Measurements from ENCODE around the gene ITPR1.

Gene ITPR1

DNA sequence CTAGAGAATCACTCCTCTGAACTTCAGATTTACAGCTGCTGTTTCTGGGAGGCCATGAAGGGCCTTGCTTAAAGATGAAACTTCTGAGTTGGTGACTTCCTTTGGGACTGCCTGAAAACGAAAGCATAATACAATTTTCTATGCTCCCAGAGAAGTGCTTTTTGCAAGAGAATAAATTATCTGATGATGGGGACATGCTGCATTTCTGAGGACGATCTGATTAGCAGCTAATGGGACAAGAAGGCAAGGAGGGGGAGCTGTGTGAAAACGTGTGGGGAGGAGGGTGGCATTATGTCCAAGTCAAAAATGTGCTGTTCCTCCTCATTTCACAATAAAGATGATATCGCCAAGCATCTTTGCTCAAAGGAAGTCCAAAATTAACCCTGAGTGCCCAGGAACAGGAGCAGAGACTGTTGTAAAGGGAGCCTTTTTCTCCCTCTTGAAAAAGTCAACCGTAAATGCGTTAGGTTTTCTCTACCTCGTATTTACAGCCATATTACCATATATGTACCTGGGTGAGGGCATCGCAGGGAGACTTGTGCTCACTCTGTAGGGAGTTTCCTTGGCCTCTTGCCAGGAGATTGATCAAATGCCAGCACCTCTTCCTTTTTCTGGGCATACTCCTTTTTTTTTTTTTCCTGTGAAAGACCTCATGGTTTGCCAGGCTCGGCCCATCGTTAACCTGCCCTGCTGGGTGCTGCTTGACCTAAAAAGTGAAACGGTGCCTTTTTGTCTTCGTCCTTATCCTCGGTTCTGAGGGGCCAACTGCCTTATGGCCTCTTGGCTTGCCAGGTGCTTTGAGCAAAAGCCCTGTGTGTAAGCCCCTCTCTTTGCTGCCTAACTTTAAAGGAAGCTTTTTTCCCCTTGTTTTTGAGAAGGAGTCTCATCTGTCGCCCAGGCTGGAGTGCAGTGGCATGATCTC, 11.5 kb downstream of the ITPR1 start (continued):
- TF ChIP-seq, protein P1, sequence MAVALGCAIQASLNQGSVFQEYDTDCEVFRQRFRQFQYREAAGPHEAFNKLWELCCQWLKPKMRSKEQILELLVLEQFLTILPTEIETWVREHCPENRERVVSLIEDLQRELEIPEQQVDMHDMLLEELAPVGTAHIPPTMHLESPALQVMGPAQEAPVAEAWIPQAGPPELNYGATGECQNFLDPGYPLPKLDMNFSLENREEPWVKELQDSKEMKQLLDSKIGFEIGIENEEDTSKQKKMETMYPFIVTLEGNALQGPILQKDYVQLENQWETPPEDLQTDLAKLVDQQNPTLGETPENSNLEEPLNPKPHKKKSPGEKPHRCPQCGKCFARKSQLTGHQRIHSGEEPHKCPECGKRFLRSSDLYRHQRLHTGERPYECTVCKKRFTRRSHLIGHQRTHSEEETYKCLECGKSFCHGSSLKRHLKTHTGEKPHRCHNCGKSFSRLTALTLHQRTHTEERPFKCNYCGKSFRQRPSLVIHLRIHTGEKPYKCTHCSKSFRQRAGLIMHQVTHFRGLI (tag by site-specific recombination; IDR thresholded peaks at IDR 0.05), result no peak
- TF ChIP-seq ZXDB (tag by site-specific recombination; IDR thresholded peaks at IDR 0.05) (peak; percentile 23; the same call in 1 of the 2 replicates), ZNF391 (tag by site-specific recombination; IDR thresholded peaks at IDR 0.05; ENCODE audit: borderline replicate concordance, low read depth) (no peak), ZBTB21 (tag by site-specific recombination; IDR thresholded peaks at IDR 0.05) (no peak), ZEB2 (tag by site-specific recombination; IDR thresholded peaks at IDR 0.05) (no peak), REPIN1 (tag by site-specific recombination; IDR thresholded peaks at IDR 0.05; ENCODE audit: low read depth) (no peak)
- TF ChIP-seq, protein P2, sequence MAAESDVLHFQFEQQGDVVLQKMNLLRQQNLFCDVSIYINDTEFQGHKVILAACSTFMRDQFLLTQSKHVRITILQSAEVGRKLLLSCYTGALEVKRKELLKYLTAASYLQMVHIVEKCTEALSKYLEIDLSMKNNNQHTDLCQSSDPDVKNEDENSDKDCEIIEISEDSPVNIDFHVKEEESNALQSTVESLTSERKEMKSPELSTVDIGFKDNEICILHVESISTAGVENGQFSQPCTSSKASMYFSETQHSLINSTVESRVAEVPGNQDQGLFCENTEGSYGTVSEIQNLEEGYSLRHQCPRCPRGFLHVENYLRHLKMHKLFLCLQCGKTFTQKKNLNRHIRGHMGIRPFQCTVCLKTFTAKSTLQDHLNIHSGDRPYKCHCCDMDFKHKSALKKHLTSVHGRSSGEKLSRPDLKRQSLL (tag by site-specific recombination; IDR thresholded peaks at IDR 0.05), result no peak; the same call in 1 of the 2 replicates

DNA sequence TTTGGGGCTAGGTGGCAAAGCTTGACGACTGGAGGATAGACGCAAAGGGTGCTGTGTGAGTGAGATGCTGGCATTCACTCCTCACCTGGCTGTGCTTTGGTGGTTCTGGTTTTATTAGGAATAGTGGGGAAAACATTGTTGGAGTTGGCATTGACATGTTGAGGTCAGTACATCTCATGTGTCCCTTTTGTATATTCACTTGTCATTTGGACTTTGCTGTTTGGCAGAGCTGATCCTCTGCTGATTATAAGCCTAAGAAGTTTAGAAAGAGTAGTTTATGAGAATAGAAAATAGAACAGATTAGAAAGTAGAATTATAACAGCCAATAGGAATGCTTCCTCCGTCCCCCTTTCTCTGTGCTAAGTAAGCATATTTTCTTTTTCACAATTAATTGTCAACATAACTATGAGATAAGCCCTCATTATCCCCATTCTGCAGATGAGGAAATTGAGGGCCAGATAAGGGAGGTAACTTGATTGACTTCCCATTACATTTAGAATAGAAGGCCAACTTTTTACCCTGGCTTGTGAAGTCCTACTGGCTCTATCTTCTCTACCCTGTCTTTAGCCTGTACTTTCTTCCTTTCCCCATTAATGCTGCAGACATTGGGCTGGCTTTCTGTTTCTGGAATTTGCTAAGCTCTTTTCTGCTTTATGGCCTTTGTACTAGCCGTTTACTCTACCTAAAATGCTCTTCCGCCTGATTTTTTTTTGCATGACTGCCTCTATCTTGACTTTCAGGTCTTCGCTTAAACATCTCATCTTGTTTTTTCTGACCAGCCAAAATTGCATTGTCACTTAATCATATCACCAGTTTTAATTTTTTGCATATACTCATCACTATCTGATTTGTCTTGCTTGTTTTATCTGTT, 12.8 kb downstream of the ITPR1 start:
- Histone ChIP-seq H3K27ac (ENCODE audit: extremely low read depth, low read depth, low read length) (no peak overlapping the region), H3K9me3 (ENCODE audit: control insufficient read depth, insufficient read depth, low read depth, low read length) (no peaks in the 10 kb centered on the region), H3K4me3 (ENCODE audit: low read depth, low read length) (no peak overlapping the region), H3K36me3 (ENCODE audit: control insufficient read depth in 2 of 2, insufficient read depth in 1 of 2, low read length in 2 of 2) (no peaks in the 10 kb centered on the region), H3K4me1 (ENCODE audit: control insufficient read depth, insufficient read depth, low read length) (peaks cover 8% of the 10 kb centered on the region)
- CTCF ChIA-PET, result interaction anchor here (0.6 kb wide), 1 partner anchor 31 kb away, joined by 6 read pairs; no protein-coding TSS in a partner anchor
- no peak for TF ChIP-seq ZNF239 (tag by site-specific recombination; IDR thresholded peaks at IDR 0.05)
- peak; percentile 32; the same call in 1 of the 2 replicates for TF ChIP-seq PRDM1 (tag by site-specific recombination; IDR thresholded peaks at IDR 0.05)
- no peak for TF ChIP-seq ZNF585B (tag by site-specific recombination; IDR thresholded peaks at IDR 0.05)
- TF ChIP-seq ZBTB20 (tag by site-specific recombination; IDR thresholded peaks at IDR 0.05), result no peak
- TF ChIP-seq, protein P3, sequence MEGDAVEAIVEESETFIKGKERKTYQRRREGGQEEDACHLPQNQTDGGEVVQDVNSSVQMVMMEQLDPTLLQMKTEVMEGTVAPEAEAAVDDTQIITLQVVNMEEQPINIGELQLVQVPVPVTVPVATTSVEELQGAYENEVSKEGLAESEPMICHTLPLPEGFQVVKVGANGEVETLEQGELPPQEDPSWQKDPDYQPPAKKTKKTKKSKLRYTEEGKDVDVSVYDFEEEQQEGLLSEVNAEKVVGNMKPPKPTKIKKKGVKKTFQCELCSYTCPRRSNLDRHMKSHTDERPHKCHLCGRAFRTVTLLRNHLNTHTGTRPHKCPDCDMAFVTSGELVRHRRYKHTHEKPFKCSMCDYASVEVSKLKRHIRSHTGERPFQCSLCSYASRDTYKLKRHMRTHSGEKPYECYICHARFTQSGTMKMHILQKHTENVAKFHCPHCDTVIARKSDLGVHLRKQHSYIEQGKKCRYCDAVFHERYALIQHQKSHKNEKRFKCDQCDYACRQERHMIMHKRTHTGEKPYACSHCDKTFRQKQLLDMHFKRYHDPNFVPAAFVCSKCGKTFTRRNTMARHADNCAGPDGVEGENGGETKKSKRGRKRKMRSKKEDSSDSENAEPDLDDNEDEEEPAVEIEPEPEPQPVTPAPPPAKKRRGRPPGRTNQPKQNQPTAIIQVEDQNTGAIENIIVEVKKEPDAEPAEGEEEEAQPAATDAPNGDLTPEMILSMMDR (tag by site-specific recombination; IDR thresholded peaks at IDR 0.05), result no peak
- POLR2A ChIA-PET, result interaction anchor here (1.9 kb wide), 1 partner anchor 13 kb away, joined by 7 read pairs; the partner anchor contains the start of gene ITPR1

DNA sequence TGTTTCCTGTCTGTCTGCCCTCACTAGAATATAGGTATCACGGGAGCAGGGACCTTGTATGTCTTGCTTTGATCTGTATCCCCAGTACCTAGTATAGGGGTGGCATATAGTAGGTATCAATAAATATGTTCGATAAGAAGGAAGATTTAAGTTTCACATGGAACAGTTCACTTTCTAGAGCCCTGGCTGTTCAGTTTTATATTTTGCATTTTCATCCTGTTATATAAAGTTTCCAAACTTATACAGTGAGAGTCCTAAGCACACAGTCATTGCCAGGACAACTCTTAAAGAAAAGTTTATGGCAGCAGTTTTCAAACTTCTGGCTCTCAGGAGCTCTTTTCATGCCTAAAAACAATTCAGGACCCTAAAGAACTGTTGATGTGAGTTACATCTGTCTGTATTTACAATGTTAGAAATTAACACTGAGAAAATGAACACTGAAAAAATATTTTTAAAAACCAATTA, 13.4 kb downstream of the ITPR1 start:
- H3K4me3 ChIP-seq (ENCODE audit: low read depth, low read length), result no peak overlapping the region
- no peaks in the 10 kb centered on the region for H3K9me3 ChIP-seq (ENCODE audit: control insufficient read depth, insufficient read depth, low read depth, low read length)
- CTCF ChIA-PET, result interaction anchor here (0.6 kb wide), 1 partner anchor 30 kb away, joined by 6 read pairs; no protein-coding TSS in a partner anchor
- H3K27ac ChIP-seq (ENCODE audit: extremely low read depth, low read depth, low read length), result no peak overlapping the region
- peaks cover 8% of the 10 kb centered on the region for H3K4me1 ChIP-seq (ENCODE audit: control insufficient read depth, insufficient read depth, low read length)
- TF ChIP-seq ZNF335 (tag by site-specific recombination; conservative IDR thresholded peaks at IDR 0.05) (peak; percentile 39; the same call in 1 of the 2 replicates), ZNF174 (tag by site-specific recombination; IDR thresholded peaks at IDR 0.05) (no peak)
- POLR2A ChIA-PET, result interaction anchor here (1.9 kb wide), 1 partner anchor 14 kb away, joined by 6 read pairs; the partner anchor contains the start of gene ITPR1
- H3K36me3 ChIP-seq (ENCODE audit: control insufficient read depth in 2 of 2, insufficient read depth in 1 of 2, low read length in 2 of 2), result no peaks in the 10 kb centered on the region

Data from HEK293 (cell line).